BLaER1 treated with 17β-estradiol and CSF1 and Interleukin-3, amounts not matched to agents 10 nM and 100 nM (cell line): Measurements from ENCODE around the gene JMJD1C.

Experiments
- H3K27ac ChIP-seq, 11 experiments: shearing (Covaris generic); formaldehyde crosslinking; 2 replicates each; pipeline ENCODE4 v1.8.1; 2022
- H3K27me3 ChIP-seq, 11 experiments: shearing (Covaris generic); formaldehyde crosslinking; 2 replicates each; pipeline ENCODE4 v1.8.1; 2022
- H3K36me3 ChIP-seq, 11 experiments: shearing (Covaris generic); formaldehyde crosslinking; 2 replicates each; pipeline ENCODE4 v1.8.1; 2022
- H3K4me1 ChIP-seq, 10 experiments: shearing (Covaris generic); formaldehyde crosslinking; 2 replicates each; pipeline ENCODE4 v1.8.1; 2022
- H3K4me2 ChIP-seq, 11 experiments: shearing (Covaris generic); formaldehyde crosslinking; 2 replicates each; pipeline ENCODE4 v1.8.1; 2022
- H3K4me3 ChIP-seq, 10 experiments: shearing (Covaris generic); formaldehyde crosslinking; 2 replicates each; pipeline ENCODE4 v1.8.1; 2022
- H3K9ac ChIP-seq, 11 experiments: shearing (Covaris generic); formaldehyde crosslinking; 2 replicates each; pipeline ENCODE4 v1.8.1; 2022
- H3K9me3 ChIP-seq, 11 experiments: shearing (Covaris generic); formaldehyde crosslinking; replicated peaks in 1 of 11; 2 replicates each; pipeline ENCODE4 v1.8.1; 2022
- H4K20me1 ChIP-seq, 11 experiments: shearing (Covaris generic); formaldehyde crosslinking; 2 replicates each; pipeline ENCODE4 v1.8.1; 2022
- Cebpa-rat ChIP-seq, 11 experiments: shearing (Covaris generic); IDR thresholded peaks; 2 replicates each; pipeline ENCODE4 v1.8.1; 2022

The JMJD1C gene

DNA sequence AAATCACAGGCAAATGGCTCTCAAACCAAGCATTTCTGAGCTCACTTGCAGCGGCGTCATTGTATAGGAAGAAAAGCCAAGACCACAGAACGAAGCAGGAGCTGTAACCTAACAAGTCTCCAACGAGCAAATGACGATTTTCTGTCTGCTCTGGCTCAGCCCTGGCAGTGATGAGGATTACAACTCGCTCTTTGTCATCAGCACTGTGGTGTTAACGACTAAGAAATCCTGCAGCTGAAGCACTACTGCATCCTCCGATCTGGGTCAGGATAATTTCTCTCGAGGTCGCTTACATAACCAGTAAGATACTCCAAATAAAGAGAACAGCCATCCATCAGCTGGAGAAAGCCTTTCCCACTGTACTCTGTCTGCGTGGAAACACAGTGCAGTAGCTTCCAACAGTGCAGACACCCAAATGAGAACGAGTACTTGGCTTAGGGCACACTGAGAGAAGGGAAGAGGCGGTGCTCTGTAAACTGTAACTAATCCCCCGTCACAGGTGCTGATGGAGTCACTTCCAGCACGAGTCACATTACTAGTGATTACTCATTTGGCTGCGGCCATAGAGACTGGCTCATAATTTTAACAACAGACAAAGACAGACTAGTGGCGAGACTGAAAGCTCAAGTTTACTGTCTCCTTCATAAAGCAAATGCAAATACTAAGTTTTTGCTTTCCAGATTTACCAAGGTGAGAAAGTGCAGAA, 196.8 kb downstream of the JMJD1C start:
- H3K4me2 ChIP-seq = peak overlapping the region; percentile 48 to 96 (median 75)
- no peak for TF ChIP-seq Cebpa-rat (IDR thresholded peaks at IDR 0.05)
- peak overlapping the region; percentile 82 to 96 (median 89) for H3K27ac ChIP-seq
- H3K36me3 ChIP-seq = peaks cover 0 to 3% (median 0%) of the 10 kb centered on the region in 11 experiments; a peak in 2 of 22 replicates
- peak overlapping the region; percentile 86 to 97 (median 89) for H3K9ac ChIP-seq
- no peaks in the 10 kb centered on the region for H3K27me3 ChIP-seq
- peaks cover 0 to 27% (median 5%) of the 10 kb centered on the region in 11 experiments; a peak in 7 of 22 replicates for H4K20me1 ChIP-seq
- peak overlapping the region; percentile 65 to 85 (median 78) for H3K4me3 ChIP-seq
- peaks cover 29 to 44% (median 36%) of the 10 kb centered on the region in 10 experiments for H3K4me1 ChIP-seq
- no peaks in the 10 kb centered on the region for H3K9me3 ChIP-seq

GRCh38 chr10:63268149-63268797, 197.5 kb downstream of the JMJD1C start:
- Histone ChIP-seq H3K4me1 (peaks cover 27 to 43% (median 35%) of the 10 kb centered on the region in 10 experiments), H3K27ac (peak overlapping the region; percentile 82 to 96 (median 89))
- no peak for TF ChIP-seq Cebpa-rat (IDR thresholded peaks at IDR 0.05)

DNA sequence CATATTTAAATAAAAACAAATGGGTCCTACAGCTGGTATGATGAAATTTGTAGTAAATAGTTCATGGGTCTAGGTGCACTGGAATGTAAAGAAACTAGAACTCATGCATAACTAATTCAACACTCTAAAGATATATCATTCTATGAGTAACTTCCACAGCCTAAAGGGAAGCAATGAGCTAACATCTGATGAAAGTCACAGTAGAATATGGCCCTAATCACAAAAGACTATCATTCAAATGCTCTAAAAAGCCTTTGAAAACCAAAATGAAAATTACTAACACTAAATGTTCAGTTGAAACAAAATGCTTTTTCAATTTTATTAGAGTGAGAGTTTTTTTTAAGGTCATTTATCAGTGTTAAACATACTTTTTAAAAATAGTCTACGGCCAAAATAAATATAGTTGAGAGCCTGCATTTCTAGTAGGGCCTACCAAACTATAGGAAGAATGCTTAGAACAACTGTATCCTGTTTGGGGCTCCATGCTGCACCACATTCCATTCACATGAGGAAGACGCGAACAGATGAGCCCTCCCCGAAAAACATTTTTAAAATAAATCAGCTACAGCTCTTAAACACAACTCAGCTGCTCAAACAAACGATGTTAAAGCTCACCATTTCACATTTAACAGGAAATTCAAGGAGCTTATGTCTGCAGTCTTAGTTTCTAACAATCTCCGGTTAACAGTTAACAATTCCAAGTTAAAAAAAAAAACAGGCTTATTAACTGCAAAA, 198.2 kb downstream of the JMJD1C start:
- Histone ChIP-seq H3K27ac (peak overlapping the region; percentile 82 to 96 (median 89)), H3K4me1 (peaks cover 24 to 45% (median 36%) of the 10 kb centered on the region in 10 experiments), H3K4me3 (peak overlapping the region; percentile 65 to 85 (median 78)), H4K20me1 (peaks cover 0 to 27% (median 5%) of the 10 kb centered on the region in 11 experiments; a peak in 7 of 22 replicates), H3K36me3 (peaks cover 0 to 13% (median 0%) of the 10 kb centered on the region in 11 experiments; a peak in 6 of 22 replicates), H3K9ac (peak overlapping the region; percentile 86 to 97 (median 89)), H3K4me2 (peak overlapping the region in 10 of 11 experiments; percentile 48 to 96 (median 82); a peak in 19 of 22 replicates), H3K9me3 (no peaks in the 10 kb centered on the region), H3K27me3 (no peaks in the 10 kb centered on the region)
- TF ChIP-seq Cebpa-rat (IDR thresholded peaks at IDR 0.05) = no peak

More at GRCh38 chr10:63268149-63268797, 197.5 kb downstream of the JMJD1C start:
- Histone ChIP-seq H3K9me3 (no peaks in the 10 kb centered on the region), H3K27me3 (no peaks in the 10 kb centered on the region), H3K4me3 (peak overlapping the region; percentile 65 to 85 (median 78)), H3K9ac (peak overlapping the region; percentile 86 to 97 (median 89)), H3K36me3 (peaks cover 0 to 9% (median 0%) of the 10 kb centered on the region in 11 experiments; a peak in 6 of 22 replicates), H3K4me2 (peak overlapping the region; percentile 48 to 96 (median 75)), H4K20me1 (peaks cover 0 to 27% (median 5%) of the 10 kb centered on the region in 11 experiments; a peak in 7 of 22 replicates)

DNA sequence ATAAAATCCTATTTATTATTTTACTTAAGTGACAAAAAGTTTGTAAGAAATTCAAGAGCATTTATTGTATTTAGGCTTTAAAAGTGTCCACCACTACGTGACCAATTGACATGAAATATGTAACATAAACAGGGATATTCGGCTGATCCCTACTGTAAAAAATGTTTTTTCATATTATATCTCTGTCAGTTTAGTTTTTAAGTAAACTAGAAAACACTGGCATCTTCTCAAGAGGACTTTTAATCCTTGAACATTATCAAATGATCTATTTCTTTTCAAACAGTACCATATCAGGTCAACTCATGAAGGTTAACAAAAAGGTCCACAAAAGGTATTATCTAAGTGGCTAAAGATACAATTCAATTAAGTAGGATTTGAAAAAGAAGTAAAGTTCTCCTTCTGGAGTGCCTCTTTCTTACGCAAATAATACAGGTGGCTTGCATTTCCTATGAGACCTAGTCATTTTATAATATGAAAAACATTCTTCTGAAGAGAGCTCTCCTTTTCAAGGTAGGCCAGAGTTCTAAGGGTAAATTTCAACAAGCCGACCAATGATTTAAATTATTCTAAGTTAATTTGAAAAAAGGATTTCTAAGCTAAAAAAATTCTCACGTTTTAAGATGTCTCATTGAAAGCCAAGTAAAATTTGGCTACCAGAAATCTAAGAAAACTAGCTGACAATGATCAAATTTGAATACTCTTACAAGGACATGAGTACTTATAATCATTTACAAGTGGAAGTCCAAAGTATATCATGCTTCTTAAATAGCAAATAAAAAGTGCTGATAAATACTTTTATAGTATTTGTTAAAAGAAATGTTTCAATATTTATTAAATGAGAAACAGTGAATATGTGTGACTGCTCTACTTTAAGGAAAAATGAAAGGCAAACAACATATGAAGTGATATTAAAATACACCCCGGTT, 199.1 kb downstream of the JMJD1C start:
- no peak for TF ChIP-seq Cebpa-rat (IDR thresholded peaks at IDR 0.05)
- peak overlapping the region; percentile 65 to 85 (median 78) for H3K4me3 ChIP-seq
- peaks cover 0 to 22% (median 0%) of the 10 kb centered on the region in 11 experiments; a peak in 7 of 22 replicates for H3K36me3 ChIP-seq
- H3K27me3 ChIP-seq = no peaks in the 10 kb centered on the region
- H3K9me3 ChIP-seq = no peaks in the 10 kb centered on the region
- H4K20me1 ChIP-seq = peaks cover 0 to 27% (median 5%) of the 10 kb centered on the region in 11 experiments; a peak in 7 of 22 replicates
- peak overlapping the region; percentile 31 to 96 (median 78); a peak in 19 of 22 replicates for H3K4me2 ChIP-seq
- H3K9ac ChIP-seq = peak overlapping the region; percentile 86 to 97 (median 89)
- H3K27ac ChIP-seq = peak overlapping the region; percentile 82 to 96 (median 89)
- peaks cover 27 to 51% (median 43%) of the 10 kb centered on the region in 10 experiments for H3K4me1 ChIP-seq

GRCh38 chr10:63265683-63266235, 200.0 kb downstream of the JMJD1C start:
- peak overlapping the region; percentile 75 to 97 (median 89); a peak in 20 of 22 replicates for H3K9ac ChIP-seq
- no peaks in the 10 kb centered on the region for H3K9me3 ChIP-seq
- H3K27ac ChIP-seq = peak overlapping the region; percentile 82 to 96 (median 89)
- peaks cover 0 to 29% (median 5%) of the 10 kb centered on the region in 11 experiments; a peak in 7 of 22 replicates for H4K20me1 ChIP-seq
- TF ChIP-seq Cebpa-rat (IDR thresholded peaks at IDR 0.05) = no peak
- H3K4me3 ChIP-seq = peak overlapping the region; percentile 65 to 85 (median 78)
- no peaks in the 10 kb centered on the region for H3K27me3 ChIP-seq
- H3K4me2 ChIP-seq = peak overlapping the region in 10 of 11 experiments; percentile 59 to 96 (median 82); a peak in 18 of 22 replicates
- H3K36me3 ChIP-seq = peaks cover 0 to 28% (median 7%) of the 10 kb centered on the region in 11 experiments; a peak in 10 of 22 replicates
- peaks cover 25 to 52% (median 43%) of the 10 kb centered on the region in 10 experiments for H3K4me1 ChIP-seq

DNA sequence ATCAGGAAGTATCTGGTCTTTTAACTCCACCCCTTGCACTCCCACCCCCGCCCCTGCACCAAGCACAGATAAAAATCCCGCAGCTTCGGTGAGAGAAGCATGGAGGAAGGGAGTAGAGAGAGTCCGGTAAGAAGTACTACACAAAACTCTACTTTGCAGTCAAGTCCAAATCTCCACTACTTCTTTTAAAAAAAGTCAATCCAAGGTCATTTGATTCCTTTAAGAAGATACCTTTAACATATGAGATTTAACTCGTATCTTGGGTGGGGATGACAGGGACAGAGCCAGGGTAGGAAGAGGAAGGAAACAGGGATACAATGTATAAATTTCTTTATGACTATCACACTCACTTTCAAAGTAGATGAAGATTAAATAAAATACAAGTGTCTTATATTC, 200.6 kb downstream of the JMJD1C start:
- H3K4me2 ChIP-seq = peak overlapping the region; percentile 58 to 96 (median 78); a peak in 20 of 22 replicates
- H3K4me1 ChIP-seq = peaks cover 25 to 52% (median 42%) of the 10 kb centered on the region in 10 experiments
- peak overlapping the region; percentile 82 to 96 (median 89) for H3K27ac ChIP-seq

GRCh38 chr10:63264617-63265221, 201.1 kb downstream of the JMJD1C start:
- Histone ChIP-seq H3K9me3 (no peaks in the 10 kb centered on the region), H3K27me3 (no peaks in the 10 kb centered on the region), H3K4me2 (peak overlapping the region; percentile 59 to 96 (median 78); a peak in 20 of 22 replicates), H3K4me3 (peak overlapping the region; percentile 65 to 85 (median 78)), H3K9ac (peak overlapping the region in 10 of 11 experiments; percentile 86 to 97 (median 90); a peak in 20 of 22 replicates), H4K20me1 (peaks cover 0 to 31% (median 5%) of the 10 kb centered on the region in 11 experiments; a peak in 6 of 22 replicates), H3K27ac (peak overlapping the region in 10 of 11 experiments; percentile 42 to 96 (median 88); a peak in 18 of 22 replicates), H3K4me1 (peaks cover 27 to 52% (median 42%) of the 10 kb centered on the region in 10 experiments), H3K36me3 (peaks cover 0 to 38% (median 13%) of the 10 kb centered on the region in 11 experiments; a peak in 14 of 22 replicates)
- TF ChIP-seq Cebpa-rat (IDR thresholded peaks at IDR 0.05) = no peak

More for the DNA sequence above, 200.6 kb downstream of the JMJD1C start:
- H3K36me3 ChIP-seq = peaks cover 0 to 33% (median 8%) of the 10 kb centered on the region in 11 experiments; a peak in 13 of 22 replicates
- no peak for TF ChIP-seq Cebpa-rat (IDR thresholded peaks at IDR 0.05)
- H3K9me3 ChIP-seq = no peaks in the 10 kb centered on the region
- H4K20me1 ChIP-seq = peaks cover 0 to 31% (median 5%) of the 10 kb centered on the region in 11 experiments; a peak in 7 of 22 replicates
- H3K27me3 ChIP-seq = no peaks in the 10 kb centered on the region
- peak overlapping the region; percentile 65 to 85 (median 78) for H3K4me3 ChIP-seq
- peak overlapping the region; percentile 75 to 97 (median 89) for H3K9ac ChIP-seq
